HG02885 (cell line): Measurements from ENCODE around the gene CAPN14.
A peak's percentile ranks its signal among the peaks of the same experiment; 100 is the strongest.

Experiments used
- ATAC-seq: cut with Tn5 transposase; IDR thresholded peaks from one replicate; pipeline ENCODE4 v1.9.1; 2021; ENCODE audit warnings: mild to moderate bottlenecking; ENCODE audit not compliant: unreplicated experiment, poor library complexity

CAPN14 gene, protein sequence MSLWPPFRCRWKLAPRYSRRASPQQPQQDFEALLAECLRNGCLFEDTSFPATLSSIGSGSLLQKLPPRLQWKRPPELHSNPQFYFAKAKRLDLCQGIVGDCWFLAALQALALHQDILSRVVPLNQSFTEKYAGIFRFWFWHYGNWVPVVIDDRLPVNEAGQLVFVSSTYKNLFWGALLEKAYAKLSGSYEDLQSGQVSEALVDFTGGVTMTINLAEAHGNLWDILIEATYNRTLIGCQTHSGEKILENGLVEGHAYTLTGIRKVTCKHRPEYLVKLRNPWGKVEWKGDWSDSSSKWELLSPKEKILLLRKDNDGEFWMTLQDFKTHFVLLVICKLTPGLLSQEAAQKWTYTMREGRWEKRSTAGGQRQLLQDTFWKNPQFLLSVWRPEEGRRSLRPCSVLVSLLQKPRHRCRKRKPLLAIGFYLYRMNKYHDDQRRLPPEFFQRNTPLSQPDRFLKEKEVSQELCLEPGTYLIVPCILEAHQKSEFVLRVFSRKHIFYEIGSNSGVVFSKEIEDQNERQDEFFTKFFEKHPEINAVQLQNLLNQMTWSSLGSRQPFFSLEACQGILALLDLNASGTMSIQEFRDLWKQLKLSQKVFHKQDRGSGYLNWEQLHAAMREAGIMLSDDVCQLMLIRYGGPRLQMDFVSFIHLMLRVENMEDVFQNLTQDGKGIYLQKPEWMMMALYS

DNA sequence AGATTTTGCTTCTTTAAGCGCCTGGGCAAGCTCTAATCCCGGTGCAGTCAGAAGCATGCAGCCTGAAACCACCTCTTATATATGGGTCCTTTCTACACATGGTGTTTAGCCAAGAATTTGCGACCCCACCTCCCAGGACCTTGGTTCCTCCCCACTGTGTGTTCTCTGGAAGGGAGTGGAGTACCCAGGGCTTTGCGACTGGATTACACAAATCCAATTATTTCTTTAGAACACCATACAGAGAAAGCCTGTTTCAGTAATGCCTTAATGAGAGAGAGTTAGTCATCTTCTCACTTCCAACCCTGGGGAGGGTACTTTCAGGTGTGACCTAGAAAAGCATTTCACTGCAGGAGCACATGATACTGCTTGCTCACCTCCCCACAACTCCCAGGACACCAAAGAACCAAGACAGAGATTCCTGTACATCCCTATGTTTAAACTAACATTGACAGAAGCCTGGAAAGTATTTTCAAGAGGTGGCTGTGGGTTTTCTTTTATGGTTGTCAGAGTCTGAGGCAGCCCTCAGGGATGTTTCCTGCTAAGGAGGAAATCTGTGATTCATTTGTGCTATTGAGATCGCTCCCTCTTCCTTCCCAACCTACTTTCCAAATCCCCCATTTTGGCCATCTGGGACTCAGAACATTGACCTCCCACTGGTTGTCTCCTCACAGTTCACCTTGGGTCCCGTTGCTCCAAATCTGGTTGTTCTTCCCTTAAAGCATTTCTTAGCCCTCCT is at the start of gene CAPN14:
Gene CAPN14 (minus strand): TSS at position 51 of the 736 bp plus-strand sequence. CDS start 12,068 bp downstream, outside the sequence.
- ATAC-seq, result no peak

DNA sequence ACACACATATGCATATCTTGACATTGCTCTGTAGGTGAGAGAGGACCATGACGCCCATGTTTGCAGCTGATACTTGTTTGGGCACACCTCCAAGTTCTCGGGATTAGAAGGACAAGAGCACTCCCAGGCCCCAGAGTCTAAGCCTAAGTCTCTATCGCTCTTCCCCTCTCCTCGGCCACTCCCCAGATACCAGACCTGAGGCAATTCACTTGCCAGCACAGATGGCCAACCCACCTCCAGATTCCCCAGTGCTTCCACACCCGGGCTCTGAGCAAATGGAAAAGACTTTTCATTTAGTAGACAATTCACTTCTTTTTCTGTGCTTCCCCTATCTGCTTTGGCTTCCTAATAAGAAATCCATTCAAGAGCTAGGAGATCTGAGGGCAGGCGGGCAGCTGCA is 49.5 kb upstream of the CAPN14 start:
- no peak for ATAC-seq

DNA sequence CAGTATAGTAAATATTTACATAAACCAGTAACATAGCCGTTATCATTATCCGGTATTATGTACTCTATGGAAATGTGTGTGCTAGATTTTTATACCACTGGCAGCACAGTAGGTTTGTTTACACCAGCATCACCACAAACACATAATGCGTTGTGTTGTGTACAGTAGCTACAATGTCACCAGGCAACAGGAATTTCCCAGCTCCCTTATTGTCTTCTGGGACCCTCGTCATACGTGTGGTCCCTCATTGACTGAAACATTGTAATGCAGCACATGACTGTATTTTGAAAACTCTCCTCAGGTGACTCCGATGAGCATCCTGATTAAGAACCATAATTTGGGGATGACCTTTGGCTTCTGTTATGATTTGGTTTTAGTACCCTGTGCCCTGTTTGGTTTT is 47.9 kb upstream of the CAPN14 start:
- no peak for ATAC-seq

DNA sequence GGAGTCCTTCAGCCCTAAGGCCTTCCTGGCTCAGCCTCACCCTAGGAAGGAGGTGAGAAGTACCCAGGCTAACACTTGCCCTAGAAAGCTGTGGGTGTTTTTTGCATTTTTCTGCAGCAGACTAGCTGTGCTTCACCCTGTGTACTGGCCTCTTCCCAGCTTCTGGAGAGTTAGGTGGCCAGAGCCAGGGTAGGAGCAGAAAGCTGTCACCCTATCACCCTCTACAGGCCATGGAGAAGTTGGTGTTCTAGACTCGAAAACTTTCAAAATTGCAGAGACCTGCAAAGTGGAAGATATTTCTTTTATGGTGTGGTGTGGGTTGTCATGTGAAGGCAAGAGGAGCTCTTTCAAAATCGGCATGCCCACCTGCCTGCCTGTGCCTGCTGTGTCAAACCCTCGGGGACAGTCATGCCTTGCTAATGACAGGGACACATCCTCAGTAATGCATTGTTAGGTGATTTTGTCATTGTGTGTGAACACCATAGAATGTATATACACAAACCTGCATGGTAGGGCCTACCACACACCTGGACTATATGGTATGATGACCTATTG is 46.4 kb upstream of the CAPN14 start:
- ATAC-seq, result no peak

DNA sequence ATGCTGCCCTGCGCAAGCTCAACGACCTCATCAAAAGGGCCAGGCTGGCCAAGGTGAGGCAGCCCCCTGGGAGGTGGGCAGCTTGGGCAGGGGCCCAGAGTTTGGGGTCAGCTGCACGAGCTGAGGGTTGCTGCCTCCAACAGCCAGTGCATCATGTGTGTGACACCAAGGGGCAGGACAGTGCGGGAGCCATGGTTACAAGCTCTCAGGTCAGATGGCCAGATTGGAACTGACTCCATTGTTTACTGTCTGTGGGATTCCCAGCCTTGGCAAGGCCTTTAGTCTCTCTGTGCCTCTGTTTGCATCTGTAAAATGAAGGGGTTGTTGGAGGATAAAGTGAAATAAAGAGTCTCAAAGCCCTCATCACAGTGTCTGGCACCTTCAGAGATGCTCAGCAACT is 43.6 kb upstream of the CAPN14 start:
- no peak for ATAC-seq

DNA sequence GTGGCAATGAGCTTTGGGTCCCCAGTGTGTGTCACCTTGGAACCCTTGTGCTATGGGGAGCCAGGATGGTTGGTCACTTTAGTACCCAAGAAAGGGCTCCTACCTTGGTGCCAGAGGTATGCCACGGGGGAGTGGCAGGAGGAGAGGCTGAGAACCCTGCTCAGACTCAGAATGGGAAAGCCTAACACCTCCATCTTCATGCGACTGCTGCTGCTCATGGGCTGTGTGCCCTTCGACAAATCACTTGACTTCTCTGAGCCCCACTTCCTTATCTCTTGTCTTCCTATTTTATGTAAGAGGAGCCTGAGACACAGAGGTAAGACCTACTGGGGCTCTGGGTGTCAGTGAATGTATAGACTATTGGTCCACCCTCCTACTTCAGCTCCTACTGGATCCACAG is 41.8 kb upstream of the CAPN14 start:
- no peak for ATAC-seq

DNA sequence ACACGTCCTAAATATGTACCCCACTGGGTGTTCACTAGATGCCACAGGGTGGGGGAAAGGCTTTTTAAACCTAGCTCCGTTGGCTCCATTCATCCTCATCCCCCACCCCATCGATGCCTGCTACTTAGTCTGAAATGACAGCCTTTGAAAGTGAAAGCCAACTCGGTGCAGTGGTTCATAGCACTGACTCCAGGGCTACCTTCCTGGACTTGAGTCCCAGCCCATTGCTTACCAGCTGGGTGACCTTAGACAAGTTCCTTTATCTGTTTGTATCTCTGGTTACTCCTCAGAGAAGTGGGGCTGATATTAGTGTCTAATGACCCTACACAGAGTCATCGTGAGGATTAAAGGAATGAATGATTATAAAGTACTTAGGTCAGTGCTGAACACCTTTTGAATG is 41.0 kb upstream of the CAPN14 start:
- ATAC-seq, result peak; percentile 57

DNA sequence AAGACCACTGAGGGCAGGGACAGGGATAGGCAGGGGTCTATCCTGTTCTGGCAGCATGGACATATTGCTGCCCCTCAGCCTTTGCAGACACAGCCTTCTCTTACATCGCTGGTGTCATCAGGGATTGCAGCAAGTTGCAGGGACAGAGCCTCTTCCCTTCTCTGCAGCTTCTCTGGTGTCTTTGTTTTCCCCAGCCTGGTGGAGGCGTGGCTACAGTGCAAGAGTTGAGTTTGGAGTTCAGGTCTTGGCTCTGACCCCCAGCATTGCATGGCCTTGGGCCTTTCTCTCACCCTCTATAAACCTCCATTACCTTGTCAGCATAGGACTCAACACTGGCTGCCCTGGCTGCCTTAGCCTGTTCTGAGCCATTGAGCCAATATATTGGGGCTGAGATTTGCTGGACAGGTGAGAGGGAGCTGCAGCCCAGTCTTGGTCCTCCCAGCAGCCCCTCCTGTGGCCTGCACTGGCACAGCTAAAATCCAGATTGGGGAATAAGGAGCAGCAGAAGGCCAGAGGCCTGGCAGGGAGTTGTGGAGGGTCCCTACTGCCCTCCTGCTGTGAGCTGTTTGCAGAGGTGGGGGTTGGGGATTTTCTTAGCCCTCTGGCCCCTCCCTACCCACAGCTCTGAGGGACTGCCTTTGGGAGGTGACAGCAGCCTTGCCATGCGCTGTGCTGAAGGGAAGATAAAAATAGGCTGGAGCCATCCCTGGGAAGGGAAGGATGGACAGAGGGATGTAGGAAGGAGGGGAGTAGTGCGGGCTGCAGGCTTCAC is 39.5 kb upstream of the CAPN14 start:
- peak; percentile 6 for ATAC-seq

DNA sequence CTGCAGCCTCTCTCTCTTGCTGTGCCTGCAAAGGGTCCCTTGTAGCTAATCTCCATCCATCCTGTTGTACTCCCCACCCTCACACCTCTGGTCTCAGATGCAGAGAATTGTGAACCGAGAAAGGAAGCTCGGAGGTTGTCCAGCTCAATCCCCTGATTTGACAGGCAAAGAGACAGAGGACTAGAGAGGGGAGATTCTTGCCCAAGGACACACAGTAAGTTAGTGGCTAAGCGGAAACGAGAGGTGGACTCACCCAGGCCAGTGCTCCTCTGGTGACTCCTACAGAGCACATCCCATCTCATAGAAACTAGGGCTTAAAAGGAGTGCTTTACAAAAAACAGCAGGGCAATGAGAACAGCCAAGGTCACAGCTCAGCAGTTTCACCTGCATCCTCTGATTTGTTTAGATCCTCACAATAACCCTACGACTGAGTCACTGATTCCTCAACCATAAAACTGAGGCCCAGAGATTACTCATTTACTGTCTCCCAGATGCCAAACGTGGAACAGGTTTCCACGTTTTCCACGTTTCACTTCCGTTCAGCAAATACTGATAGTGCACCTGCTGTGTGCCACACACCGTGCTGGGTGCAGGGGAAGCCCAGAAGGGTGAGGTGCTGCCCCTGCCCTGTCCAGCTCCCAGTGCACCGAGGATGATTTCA is 38.7 kb upstream of the CAPN14 start:
- ATAC-seq, result peak; percentile 61

DNA sequence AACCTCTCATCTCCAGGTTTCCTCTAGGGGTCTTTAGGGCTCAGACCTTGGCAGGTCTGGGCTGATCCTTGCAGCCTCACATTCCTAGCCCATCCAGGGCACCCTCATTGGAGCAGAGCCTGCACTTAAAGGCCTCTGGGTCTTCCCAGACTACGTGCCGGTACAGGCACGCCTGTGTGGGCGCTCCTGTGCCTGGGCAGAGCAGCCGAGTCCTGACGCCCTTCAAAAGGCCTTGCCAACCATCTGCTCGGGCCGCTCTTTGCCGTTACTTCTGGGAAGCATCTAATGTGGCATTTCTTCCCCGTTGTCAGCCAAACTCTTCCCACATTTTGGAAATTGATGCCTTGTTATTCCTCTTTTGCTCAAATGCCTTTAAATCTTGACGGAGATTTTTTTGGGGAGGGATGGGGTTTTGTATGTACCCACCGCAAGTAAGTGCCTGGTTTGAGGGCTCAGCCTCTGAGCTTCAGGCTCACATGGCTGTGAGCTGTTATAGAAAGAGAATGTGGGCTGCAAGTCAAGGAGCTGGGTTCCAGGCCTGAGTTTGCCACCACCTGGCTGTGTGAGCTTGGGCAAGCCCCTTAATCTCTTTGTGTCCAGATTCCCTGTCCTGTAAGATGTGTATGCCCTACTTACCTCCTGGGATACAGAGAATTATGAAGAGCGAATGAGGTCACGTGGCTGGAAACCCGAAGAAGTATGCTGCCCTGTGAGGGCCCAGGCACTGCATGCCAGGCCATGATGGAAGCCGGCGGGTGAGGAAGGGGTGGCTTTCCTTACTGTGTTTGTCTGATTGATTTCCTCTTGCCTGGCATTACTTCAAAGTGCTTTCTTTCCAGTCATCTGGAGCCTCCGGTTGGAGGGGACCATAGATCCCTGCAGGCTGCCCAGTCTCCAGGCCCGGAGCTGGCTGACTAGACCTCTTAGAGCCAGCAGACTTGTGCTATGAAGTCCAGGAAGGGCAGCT is 37.2 kb upstream of the CAPN14 start:
- no peak for ATAC-seq

DNA sequence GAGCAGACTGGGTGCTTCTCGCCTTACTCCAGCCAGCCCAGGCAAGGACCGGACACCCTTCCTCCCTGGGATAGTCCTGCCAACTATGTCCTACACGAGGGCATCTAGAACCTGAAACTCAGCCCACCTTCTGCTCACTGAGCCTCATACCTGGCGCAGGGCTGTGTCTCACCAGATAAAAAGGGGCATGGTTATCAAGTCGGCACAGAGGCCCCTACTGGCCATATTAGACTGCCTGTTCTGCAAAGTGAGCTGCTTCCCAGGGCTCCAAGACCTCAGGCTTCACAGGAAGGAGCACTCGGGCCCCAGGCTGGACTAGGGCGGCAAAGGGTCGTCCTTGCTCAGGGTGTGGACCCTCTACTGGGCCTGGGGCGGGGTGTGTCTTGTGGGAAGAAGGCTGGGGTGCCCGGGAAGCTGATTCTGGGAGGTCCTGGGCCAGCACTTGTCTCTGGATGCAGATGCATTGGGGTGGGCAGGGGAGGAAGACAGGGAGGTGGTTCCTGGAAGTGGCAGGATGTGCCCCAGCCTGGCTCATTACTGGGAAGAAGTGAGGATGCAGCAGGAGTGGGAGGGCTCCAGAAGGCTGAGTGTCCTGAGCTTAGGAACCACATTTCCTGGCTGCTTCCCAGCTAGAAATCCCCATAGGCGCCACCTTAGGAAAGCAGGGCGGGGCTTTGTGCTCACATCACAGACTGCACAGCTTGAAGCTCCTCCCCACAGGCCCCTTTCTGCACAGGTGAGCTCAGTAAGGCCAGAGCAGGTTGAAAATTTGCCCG is 36.2 kb upstream of the CAPN14 start:
- no peak for ATAC-seq

DNA sequence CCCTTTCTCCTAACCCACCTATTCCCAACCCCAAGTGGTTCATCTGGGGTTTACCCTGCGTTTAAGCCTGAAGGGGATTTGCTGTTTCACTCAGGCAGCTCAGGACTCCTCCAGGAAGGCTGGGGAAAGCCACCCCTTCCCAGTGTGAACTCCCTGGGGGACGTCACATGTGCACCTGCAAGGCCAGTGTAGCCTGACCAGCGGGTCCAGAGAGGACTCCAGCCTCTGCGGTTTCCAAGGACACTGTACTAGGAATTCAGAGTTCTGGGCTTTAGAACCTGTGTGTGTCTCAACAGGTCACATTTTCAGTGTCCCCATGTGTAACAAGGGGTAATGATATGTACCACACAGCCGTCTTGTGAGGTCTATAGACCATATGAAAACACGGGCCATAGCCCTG is 34.5 kb upstream of the CAPN14 start:
- no peak for ATAC-seq

DNA sequence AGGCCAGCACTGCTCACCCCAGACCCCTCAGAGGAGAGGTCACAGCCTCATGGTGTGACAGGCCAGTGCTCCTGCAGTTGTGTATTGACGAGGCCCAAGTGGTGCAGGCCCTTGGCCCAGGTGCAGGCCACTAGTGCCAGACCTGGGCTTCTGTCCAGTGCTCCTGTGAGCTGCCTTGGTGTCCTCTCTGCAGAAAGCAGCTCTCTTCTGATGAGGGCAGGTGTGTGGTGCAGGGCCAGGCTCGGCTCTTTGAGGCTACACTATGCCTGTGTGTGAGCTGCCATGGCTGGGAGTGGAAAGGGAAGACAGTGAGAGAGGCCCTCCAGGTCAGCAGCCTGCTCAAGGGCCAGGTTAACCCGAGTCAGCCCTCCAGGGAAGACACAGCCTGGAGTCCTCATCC is 33.7 kb upstream of the CAPN14 start:
- ATAC-seq, result no peak

DNA sequence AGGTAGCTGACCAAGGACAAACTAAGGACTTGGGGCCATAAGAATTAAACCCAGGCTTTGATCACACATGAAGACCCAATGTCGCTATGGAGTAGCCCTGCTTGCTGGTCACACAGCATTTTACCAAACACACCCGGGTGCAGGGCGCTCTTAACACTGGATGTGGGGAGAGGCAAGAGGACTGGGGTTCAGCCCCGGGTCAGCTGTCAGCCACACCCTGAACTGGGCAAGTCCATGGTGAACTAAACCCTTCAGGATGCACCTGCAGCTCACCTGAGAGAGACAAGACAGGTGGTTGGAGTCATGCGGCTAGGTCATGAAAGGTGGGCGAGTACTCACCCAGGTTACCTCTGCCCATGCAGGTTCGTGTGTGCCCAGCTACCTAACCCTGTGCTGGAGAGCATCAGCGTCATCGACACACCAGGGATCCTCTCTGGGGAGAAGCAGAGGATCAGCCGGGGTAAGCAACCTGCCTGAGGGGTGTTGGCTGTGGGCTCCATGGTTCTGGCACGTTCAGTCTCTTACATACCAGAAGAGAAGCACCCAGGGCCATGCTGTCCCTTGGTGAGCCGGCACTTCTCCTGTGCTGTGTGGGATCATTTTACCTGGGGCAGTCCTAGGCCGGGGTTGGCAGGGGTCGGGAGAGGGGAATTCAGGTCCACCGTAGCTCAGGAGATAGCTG is 31.8 kb upstream of the CAPN14 start:
- no peak for ATAC-seq

DNA sequence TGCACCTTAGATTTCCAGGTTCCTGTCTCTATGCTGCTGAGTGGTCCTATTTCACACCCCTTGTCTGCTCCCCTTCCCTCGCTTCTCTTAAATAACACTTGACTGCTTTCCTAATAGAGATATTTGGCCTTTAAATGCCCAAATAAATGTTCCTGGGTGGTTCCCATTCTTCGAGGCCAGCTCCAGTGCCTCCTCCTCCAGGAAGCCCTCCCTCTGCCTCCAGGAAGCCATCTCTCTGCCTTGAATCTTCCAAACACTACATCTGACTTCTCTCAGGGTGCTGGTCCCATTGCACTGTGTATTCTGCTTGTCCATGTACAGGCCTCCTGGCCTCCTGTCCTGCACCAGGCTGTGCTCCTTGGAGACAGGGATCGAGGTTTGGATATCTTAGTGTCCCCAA is 30.8 kb upstream of the CAPN14 start:
- ATAC-seq, result no peak

DNA sequence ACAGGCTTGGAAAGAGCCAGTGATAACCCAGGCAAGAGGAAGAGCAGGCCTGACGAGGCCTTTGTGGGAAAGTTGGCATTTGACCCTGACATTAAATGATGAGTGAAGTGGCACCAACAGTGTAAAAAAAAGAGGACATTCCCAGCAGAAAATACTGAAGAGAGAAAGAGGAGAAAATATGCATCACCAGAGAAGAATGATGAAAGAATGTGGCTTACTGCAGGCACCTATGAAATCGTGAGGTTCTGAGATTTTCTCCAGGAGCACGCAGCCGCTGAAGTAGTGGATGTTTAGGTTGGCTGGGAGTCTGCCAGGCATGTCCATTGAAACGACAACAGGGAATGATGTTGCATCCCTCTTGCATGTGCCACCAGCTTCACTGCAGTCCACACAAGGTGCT is 30.4 kb upstream of the CAPN14 start:
- no peak for ATAC-seq

DNA sequence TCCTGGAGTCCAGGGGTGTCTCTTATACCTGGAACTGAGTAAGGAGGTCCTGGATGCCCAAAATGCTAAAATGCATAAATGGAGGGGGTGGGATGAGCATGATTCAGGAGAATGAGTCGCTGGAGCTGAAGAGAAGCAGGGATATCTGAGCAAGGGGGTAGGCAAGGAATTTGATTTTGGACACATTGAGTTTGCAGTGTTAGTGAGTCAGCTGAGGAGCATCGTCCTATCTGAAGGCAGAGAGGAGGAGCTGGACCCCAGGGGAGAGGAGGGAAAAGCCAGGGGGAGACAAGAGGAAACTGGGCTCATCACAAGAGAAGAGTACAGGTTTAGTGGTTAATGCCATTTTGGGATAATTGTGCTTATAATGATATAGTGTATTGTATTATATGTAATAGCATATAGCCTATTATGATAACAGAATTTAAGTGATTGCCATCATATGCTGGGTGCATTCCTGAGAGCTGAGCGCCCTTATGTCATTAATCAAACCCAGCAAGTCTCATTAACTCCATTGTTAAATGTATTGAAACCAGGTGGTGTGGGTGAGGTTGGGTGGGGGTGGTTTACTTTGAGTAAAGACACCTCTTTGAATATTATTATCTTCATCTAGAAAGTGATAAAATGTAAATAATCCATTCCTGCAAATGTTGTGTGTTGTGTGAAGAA is 29.0 kb upstream of the CAPN14 start:
- no peak for ATAC-seq
